Testis (tissue), 3 donors: ENCODE data around the gene CTCF. TPM values are rescaled to one million over a fixed set of nuclear protein-coding genes. Genes with fewer than 3 reads are reported as not detected.

ENCODE experiments used
- DNase-seq: peaks from one replicate; pipeline ENCODE4 v3.0.0-alpha.2; 2019
- H3K27ac ChIP-seq, 2 donors: fragments of 200-600 bp; sonication (generic); one replicate each; pipeline ENCODE4 v1.5.1; 2019
- H3K27me3 ChIP-seq: fragments of 200-600 bp; sonication (generic); one replicate; pipeline ENCODE4 v1.5.1; 2019
- H3K36me3 ChIP-seq: fragments of 200-600 bp; sonication (generic); one replicate; pipeline ENCODE4 v1.5.1; 2017; ENCODE audit warnings: low read depth; ENCODE audit errors: missing control alignments
- H3K4me1 ChIP-seq: fragments of 200-600 bp; sonication (generic); one replicate; pipeline ENCODE4 v1.5.1; 2019
- H3K4me3 ChIP-seq, 2 donors: fragments of 200-600 bp; sonication (generic); one replicate each; pipeline ENCODE4 v1.5.1; 2017 to 2019
- H3K9me3 ChIP-seq: fragments of 200-600 bp; sonication (generic); one replicate; pipeline ENCODE4 v1.5.1; 2017
- POLR2A ChIP-seq: fragments of 450-650 bp; IDR thresholded peaks from one replicate; pipeline ENCODE4 v1.6.1; 2017; ENCODE audit warnings: antibody characterized with exemption, mild to moderate bottlenecking, moderate library complexity
- WGBS, 2 donors: methylation state at CpG; one replicate each; pipeline ENCODE4 v1.1.5; 2018; 5-methylcytosine and 5-hydroxymethylcytosine counted together
- intact Hi-C: fragments of 100-400 bp; cut with DNase I; formaldehyde crosslinking; loops from one replicate; pipeline ENCODE4 v1.15.1; 2023; ENCODE audit warnings: low total_unique reads
- polyA plus RNA-seq: library from polyadenylated mRNA; stranded (reverse); fragments of 350-450 nt; fragmentation: Illumina TruSeq; extraction: RNeasy Lipid Tissue Mini Kit (QIAGEN cat#74804); gene quantifications from one replicate; pipeline ENCODE4 v1.2.3, GENCODE V29; 2014; ENCODE audit warnings: low read depth, low replicate concordance; ENCODE audit not compliant: insufficient read depth
- total RNA-seq, 2 donors: library from RNA; depleted of rRNA; stranded (reverse); fragments of >200 nt; gene quantifications; one replicate each; pipeline ENCODE4 v1.2.3, GENCODE V29; 2016
- TF ChIP-seq, protein P1 (sequence below), 3 experiments: fragments of 450-650 bp in 2 of 3; fragments of 200-600 bp in 1 of 3; sonication (generic) in 1 of 3; IDR thresholded peaks; one replicate each; pipeline ENCODE4 v1.5.1; 2016 to 2019; ENCODE audit warnings: antibody characterized with exemption in 3 of 3, mild to moderate bottlenecking in 2 of 3, moderate library complexity in 1 of 3

The CTCF gene
- total and polyA plus RNA-seq, 3 donors from 2014 or later: 25.9 to 47.0 (median 45.5) TPM

DNA sequence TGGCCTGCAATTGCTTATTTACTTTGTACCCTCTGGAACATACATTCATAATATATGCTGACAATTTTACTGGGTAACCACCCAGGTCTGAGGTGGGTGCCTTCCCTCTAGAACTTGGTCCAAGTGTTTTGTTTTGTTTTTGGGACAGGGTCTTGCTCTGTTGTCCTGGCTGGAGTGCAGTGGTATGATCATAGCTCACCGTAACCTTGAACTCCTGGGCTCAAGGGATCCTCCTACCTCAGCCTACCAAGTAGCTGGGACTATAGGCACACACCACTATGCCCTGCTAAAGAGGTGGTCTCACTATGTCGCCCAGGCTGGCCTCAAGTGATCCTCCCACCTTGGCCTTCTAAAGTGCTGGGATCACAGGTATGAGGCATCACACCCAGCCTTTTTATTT lies 11.2 kb upstream of the CTCF start:
- peaks cover 19% of the 10 kb centered on the region for H3K4me1 ChIP-seq

DNA sequence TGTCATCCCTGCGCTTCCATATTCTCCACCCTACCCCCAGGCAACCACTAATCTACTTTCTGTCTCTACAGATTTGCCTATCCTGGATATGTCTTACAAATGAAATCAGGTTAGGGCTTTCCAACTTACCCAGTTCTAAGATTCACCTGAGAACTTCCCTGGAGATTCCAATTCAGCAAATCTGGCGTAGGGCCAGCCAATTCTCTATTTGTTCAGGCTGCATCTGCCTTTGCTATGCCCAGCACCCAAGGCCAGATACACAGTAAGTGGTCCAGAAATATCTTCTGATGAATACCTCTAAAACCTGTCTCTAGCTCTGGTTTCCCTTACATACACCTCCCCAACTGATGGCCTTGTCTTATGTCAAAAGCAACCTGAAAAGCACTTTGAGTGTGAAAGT lies 10.4 kb upstream of the CTCF start:
- H3K9me3 ChIP-seq: no peaks in the 10 kb centered on the region
- peaks cover 13% of the 10 kb centered on the region for H3K4me1 ChIP-seq
- H3K27ac ChIP-seq: no peak overlapping the region
- H3K4me3 ChIP-seq: no peak overlapping the region
- TF ChIP-seq POLR2A: no peak
- TF ChIP-seq, protein P1, sequence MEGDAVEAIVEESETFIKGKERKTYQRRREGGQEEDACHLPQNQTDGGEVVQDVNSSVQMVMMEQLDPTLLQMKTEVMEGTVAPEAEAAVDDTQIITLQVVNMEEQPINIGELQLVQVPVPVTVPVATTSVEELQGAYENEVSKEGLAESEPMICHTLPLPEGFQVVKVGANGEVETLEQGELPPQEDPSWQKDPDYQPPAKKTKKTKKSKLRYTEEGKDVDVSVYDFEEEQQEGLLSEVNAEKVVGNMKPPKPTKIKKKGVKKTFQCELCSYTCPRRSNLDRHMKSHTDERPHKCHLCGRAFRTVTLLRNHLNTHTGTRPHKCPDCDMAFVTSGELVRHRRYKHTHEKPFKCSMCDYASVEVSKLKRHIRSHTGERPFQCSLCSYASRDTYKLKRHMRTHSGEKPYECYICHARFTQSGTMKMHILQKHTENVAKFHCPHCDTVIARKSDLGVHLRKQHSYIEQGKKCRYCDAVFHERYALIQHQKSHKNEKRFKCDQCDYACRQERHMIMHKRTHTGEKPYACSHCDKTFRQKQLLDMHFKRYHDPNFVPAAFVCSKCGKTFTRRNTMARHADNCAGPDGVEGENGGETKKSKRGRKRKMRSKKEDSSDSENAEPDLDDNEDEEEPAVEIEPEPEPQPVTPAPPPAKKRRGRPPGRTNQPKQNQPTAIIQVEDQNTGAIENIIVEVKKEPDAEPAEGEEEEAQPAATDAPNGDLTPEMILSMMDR (IDR thresholded peaks at IDR 0.05): no peak
- no peaks in the 10 kb centered on the region for H3K27me3 ChIP-seq
- DNase-seq: no peak
- 90 to 91% methylated on average over 2 of the region's 2 CpGs for WGBS, 2 donors
- H3K36me3 ChIP-seq: no peaks in the 10 kb centered on the region
- intact Hi-C loops: no loop called here

More for the DNA sequence above, 11.2 kb upstream of the CTCF start:
- Histone ChIP-seq H3K27me3 (no peaks in the 10 kb centered on the region), H3K36me3 (no peaks in the 10 kb centered on the region), H3K9me3 (no peaks in the 10 kb centered on the region), H3K4me3 (no peak overlapping the region), H3K27ac (no peak overlapping the region)
- DNase-seq: no peak
- intact Hi-C loops: no loop called here
- WGBS, 2 donors: 85 to 88% methylated on average over 2 of the region's 2 CpGs
- TF ChIP-seq, protein P1 (IDR thresholded peaks at IDR 0.05): no peak
- no peak for TF ChIP-seq POLR2A

DNA sequence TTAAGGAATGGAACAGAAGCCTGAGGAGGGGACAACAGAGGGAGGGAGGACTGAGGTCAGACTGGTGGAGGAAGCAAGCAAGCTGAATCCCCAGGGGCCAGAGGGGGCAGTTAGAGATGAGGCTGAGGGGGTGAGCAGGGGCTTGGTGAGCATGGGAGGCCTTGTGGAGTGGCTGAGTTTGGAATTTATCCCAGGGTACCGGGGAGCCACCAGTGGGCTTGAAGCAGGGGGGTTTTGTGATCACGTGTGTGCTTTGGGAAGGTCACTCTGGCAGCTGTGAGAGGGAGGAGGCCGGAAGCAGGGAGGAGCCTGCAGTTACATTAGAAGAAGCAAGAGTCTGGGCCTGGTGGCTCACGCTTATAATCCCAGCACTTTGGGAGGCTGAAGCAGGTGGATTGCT lies 9.8 kb upstream of the CTCF start:
- no peak for DNase-seq
- Histone ChIP-seq H3K9me3 (no peaks in the 10 kb centered on the region), H3K4me3 (no peak overlapping the region), H3K27ac (no peak overlapping the region), H3K27me3 (no peaks in the 10 kb centered on the region), H3K36me3 (no peaks in the 10 kb centered on the region), H3K4me1 (peaks cover 8% of the 10 kb centered on the region)
- intact Hi-C loops: no loop called here
- TF ChIP-seq, protein P1 (IDR thresholded peaks at IDR 0.05): no peak
- no peak for TF ChIP-seq POLR2A
- 37 to 42% methylated on average over 4 of the region's 4 CpGs for WGBS, 2 donors

DNA sequence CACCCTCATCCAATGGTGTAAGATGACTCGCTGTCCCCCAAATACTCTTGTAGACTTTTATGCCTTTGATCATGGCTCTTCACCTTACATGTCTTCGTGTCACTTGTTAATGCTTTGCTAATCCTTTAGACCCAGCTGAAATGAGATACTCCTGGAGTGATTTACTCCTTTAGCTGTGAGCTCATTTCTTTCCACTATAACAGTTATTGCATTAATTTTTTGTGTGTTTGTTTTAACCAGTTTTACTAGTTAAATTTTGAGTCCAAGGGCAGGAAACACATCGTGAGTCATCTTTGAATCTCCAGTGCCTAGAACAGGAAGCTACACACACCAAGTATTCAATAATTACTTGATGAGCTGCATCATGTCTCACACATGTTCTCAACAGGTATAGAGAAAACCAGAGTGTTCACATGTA lies 6.5 kb upstream of the CTCF start:
- intact Hi-C loops: no loop called here
- no peaks in the 10 kb centered on the region for H3K9me3 ChIP-seq
- TF ChIP-seq POLR2A: no peak
- TF ChIP-seq, protein P1 (IDR thresholded peaks at IDR 0.05): no peak
- H3K27ac ChIP-seq: no peak overlapping the region
- peaks cover 8% of the 10 kb centered on the region for H3K4me1 ChIP-seq
- H3K4me3 ChIP-seq: no peak overlapping the region
- 73 to 74% methylated on average over 3 of the region's 3 CpGs for WGBS, 2 donors
- DNase-seq: no peak
- H3K36me3 ChIP-seq: no peaks in the 10 kb centered on the region
- no peaks in the 10 kb centered on the region for H3K27me3 ChIP-seq

DNA sequence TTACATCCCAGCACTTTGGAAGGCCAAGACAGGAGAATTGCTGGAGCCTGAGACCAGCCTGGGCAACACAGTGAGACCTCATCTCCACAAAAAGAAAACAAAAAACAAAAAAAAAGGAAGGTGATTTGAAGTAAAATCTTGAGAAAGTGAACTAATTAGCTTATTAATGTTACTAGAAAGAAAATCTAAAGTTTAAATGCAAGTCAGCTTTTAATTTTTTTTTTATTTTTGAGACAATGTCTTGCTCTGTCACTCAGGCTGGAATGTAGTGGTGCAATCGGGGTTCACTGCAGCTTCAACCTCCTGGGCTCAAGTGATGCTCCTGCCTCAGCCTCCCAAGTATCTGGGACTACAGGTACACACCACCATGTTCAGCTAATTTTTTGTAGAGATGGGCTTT lies 3.5 kb upstream of the CTCF start:
- Histone ChIP-seq H3K27ac (no peak overlapping the region), H3K36me3 (no peaks in the 10 kb centered on the region), H3K4me3 (no peak overlapping the region), H3K9me3 (no peaks in the 10 kb centered on the region), H3K27me3 (no peaks in the 10 kb centered on the region), H3K4me1 (peaks cover 6% of the 10 kb centered on the region)
- intact Hi-C loops: no loop called here
- TF ChIP-seq, protein P1 (IDR thresholded peaks at IDR 0.05): no peak
- TF ChIP-seq POLR2A: no peak
- DNase-seq: no peak
- 77 to 84% methylated on average over 1 of the region's 1 CpG for WGBS, 2 donors
